ENCODE data around the gene GTPBP2.
"Not testable (repeated sequence)": the region's sequence is repeated elsewhere in the genome, so short reads cannot be mapped to it uniquely, and the experiment has no call there.

DNA sequence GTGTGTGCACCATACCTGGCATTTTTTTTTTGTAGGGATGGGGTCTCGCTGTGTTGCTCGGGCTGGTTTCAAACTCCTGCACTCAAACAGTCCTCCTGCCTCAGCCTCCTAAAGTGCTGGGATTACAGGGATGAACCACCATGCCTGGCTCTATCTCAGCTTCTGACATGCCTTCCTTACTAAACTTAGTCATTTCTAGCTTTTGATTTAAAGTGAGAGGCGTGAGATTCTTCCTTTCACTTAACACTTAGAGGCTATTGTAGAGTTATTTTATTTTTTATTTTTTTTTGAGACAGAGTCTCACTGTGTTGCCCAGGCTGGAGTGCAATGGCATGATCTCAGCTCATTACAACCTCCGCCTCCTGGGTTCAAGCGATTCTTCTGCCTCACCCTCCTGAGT lies 33.9 kb upstream of the GTPBP2 start:
- not testable (repeated sequence) for TF ChIP-seq POLR2A (IDR thresholded peaks at IDR 0.05; ENCODE audit: low read length); GATA1 (IDR thresholded peaks at IDR 0.05; ENCODE audit: low read depth, low read length)

All from erythroblast (primary cell).